GM12878 (cell line): ENCODE data around the gene RIMBP2. TPM values are rescaled to one million over a fixed set of nuclear protein-coding genes. Genes with fewer than 3 reads are reported as not detected.

Experiments used
- ATAC-seq: fragments of 200-7000 bp; cut with Tn5 transposase; 3 replicates; pipeline ENCODE4 v1.9.1; 2020; ENCODE audit warnings: mild to moderate bottlenecking, moderate library complexity
- BruUV-seq: library from RNA; stranded (reverse); fragments of 400-500 nt; replicated peaks from 2 replicates; lab custom pipeline; 2021; lab: Mats Ljungman, UMichigan
- CTCF ChIA-PET: fragments of 300-600 bp; sonication (Branson Sonifier 250); formaldehyde crosslinking; extraction: SDS; loops from one replicate; lab custom pipeline; 2021; ENCODE audit warnings: inconsistent platforms; lab: Yijun Ruan, JAX
- POLR2A ChIA-PET: fragments of 350-600 bp; formaldehyde crosslinking; extraction: SDS; loops from one replicate; lab custom pipeline; 2021; ENCODE audit warnings: inconsistent platforms; lab: Charles Lee
- RAD21 ChIA-PET: fragments of 300-600 bp; sonication (Branson Sonifier 250); formaldehyde crosslinking; loops from one replicate; lab custom pipeline; 2023; ENCODE audit warnings: antibody characterized with exemption; ENCODE audit not compliant: unreplicated experiment; lab: Charles Lee
- SMC1A ChIA-PET: fragments of 300-600 bp; sonication (Branson Sonifier 250); formaldehyde crosslinking; loops from one replicate; lab custom pipeline; 2023; ENCODE audit not compliant: unreplicated experiment, uncharacterized antibody; lab: Charles Lee
- DNase-seq: peaks from one replicate; pipeline ENCODE4 v3.0.0-alpha.2; 2011; ENCODE audit warnings: low read depth, low spot score
- FAIRE-seq: peaks from 3 replicates; lab custom pipeline; 2011; peaks lifted over from hg19 to GRCh38; lab: Jason Lieb, UNC
- H2AFZ ChIP-seq: 2 replicates; pipeline ENCODE4 v1.6.0; 2011; ENCODE audit warnings: low read depth, low read length, control low read depth; ENCODE audit not compliant: control insufficient read depth
- H3K27ac ChIP-seq: 2 replicates; pipeline ENCODE4 v1.5.1; 2011; ENCODE audit warnings: control low read depth; ENCODE audit not compliant: control insufficient read depth, insufficient read depth
- H3K27me3 ChIP-seq, 2 experiments: replicated peaks in 1 of 2; 2 replicates each; pipeline versions ENCODE4 v1.6.0 to v1.6.1; 2011; ENCODE audit warnings: low read length in 1 of 2; ENCODE audit not compliant: control insufficient read depth in 2 of 2, insufficient read depth in 2 of 2
- H3K36me3 ChIP-seq, 2 experiments: 2 replicates each; pipeline ENCODE4 v1.5.1; 2011; ENCODE audit warnings: low read length in 1 of 2; ENCODE audit not compliant: control insufficient read depth in 2 of 2, insufficient read depth in 2 of 2
- H3K4me1 ChIP-seq: 2 replicates; pipeline ENCODE4 v1.6.1; 2011; ENCODE audit warnings: mild to moderate bottlenecking, low read length, moderate library complexity, mixed read lengths; ENCODE audit not compliant: control insufficient read depth, insufficient read depth
- H3K4me2 ChIP-seq: 2 replicates; pipeline ENCODE4 v1.6.0; 2011; ENCODE audit warnings: control low read depth; ENCODE audit not compliant: control insufficient read depth, insufficient read depth
- H3K4me3 ChIP-seq: fragments of 200-600 bp; sonication (generic); 2 replicates; pipeline ENCODE4 v1.5.1; 2016
- H3K79me2 ChIP-seq: 2 replicates; pipeline ENCODE4 v1.6.0; 2011; ENCODE audit warnings: low read length; ENCODE audit not compliant: control insufficient read depth, insufficient read depth
- H3K9ac ChIP-seq: 2 replicates; pipeline ENCODE4 v1.8.0; 2011; ENCODE audit warnings: low read length, control low read depth, mixed read lengths; ENCODE audit not compliant: control insufficient read depth, insufficient read depth
- H3K9me3 ChIP-seq: replicated peaks from 3 replicates; pipeline ENCODE4 v1.5.1; 2011; ENCODE audit warnings: mild to moderate bottlenecking, low read length; ENCODE audit not compliant: control insufficient read depth, insufficient read depth
- H4K20me1 ChIP-seq: 2 replicates; pipeline ENCODE4 v1.6.0; 2011; ENCODE audit not compliant: control insufficient read depth, insufficient read depth
- BMI1 ChIP-seq: fragments of 450-650 bp; IDR thresholded peaks from 2 replicates; pipeline ENCODE4 v1.6.1; 2016; ENCODE audit warnings: mild to moderate bottlenecking, moderate library complexity, borderline replicate concordance
- CBX3 ChIP-seq: fragments of 200-600 bp; sonication (generic); IDR thresholded peaks from 2 replicates; pipeline ENCODE4 v1.6.1; 2016; ENCODE audit warnings: low read depth, borderline replicate concordance
- CREM ChIP-seq: IDR thresholded peaks from 2 replicates; pipeline ENCODE4 v1.6.1; 2014; ENCODE audit warnings: antibody characterized with exemption, low read depth
- FOXM1 ChIP-seq: IDR thresholded peaks from 2 replicates; pipeline ENCODE4 v1.6.1; 2012; ENCODE audit warnings: low read depth, mild to moderate bottlenecking, inconsistent platforms, low read length, moderate library complexity
- KLF5 ChIP-seq: fragments of 450-650 bp; IDR thresholded peaks from 2 replicates; pipeline ENCODE4 v1.6.1; 2014; ENCODE audit warnings: mild to moderate bottlenecking; ENCODE audit not compliant: partially characterized antibody
- LARP7 ChIP-seq: fragments of 450-650 bp; IDR thresholded peaks from 2 replicates; pipeline ENCODE4 v1.6.1; 2017; ENCODE audit warnings: mild to moderate bottlenecking
- MEF2B ChIP-seq: fragments of 450-650 bp; IDR thresholded peaks from 2 replicates; pipeline ENCODE4 v1.6.1; 2018; ENCODE audit warnings: mild to moderate bottlenecking, moderate library complexity; ENCODE audit not compliant: partially characterized antibody, poor library complexity, severe bottlenecking
- PAX5 ChIP-seq: IDR thresholded peaks from 2 replicates; pipeline ENCODE4 v1.6.1; 2011; ENCODE audit warnings: low read depth, low read length, borderline replicate concordance
- RBBP5 ChIP-seq: fragments of 200-600 bp; sonication (generic); conservative IDR thresholded peaks from 2 replicates; pipeline ENCODE4 v1.6.1; 2016
- RELA ChIP-seq: fragments of 450-650 bp; IDR thresholded peaks from 2 replicates; pipeline ENCODE4 v1.8.0; 2014; ENCODE audit warnings: borderline replicate concordance; ENCODE audit not compliant: partially characterized antibody
- SUPT20H ChIP-seq: IDR thresholded peaks from 2 replicates; pipeline ENCODE4 v1.6.1; 2011; ENCODE audit warnings: low read depth, mild to moderate bottlenecking, low read length, moderate library complexity, borderline replicate concordance; ENCODE audit not compliant: control insufficient read depth
- WRNIP1 ChIP-seq: IDR thresholded peaks from 2 replicates; pipeline ENCODE4 v1.6.1; 2011; ENCODE audit warnings: low read depth, low read length, improper control_type of control experiment, borderline replicate concordance
- WGBS: methylation state at CpG from one replicate; pipeline ENCODE4 v1.1.6; 2016; ENCODE audit warnings: low lambda C conversion rate; ENCODE audit not compliant: insufficient replicate concordance, insufficient coverage; ENCODE audit errors: missing lambda C conversion rate; 5-methylcytosine and 5-hydroxymethylcytosine counted together
- in situ Hi-C: fragments of 300-500 bp; cut with MboI; formaldehyde crosslinking; loops from 9 replicates; pipeline ENCODE4 v1.14.3; 2018; ENCODE audit warnings: mixed read lengths
- intact Hi-C: fragments of 100-400 bp; cut with micrococcal nuclease; formaldehyde crosslinking; loops from one replicate; pipeline ENCODE4 v1.14.2; 2022; ENCODE audit not compliant: unreplicated experiment
- polyA plus RNA-seq, 11 experiments: library from polyadenylated mRNA; depleted of rRNA in 4 of 11; unstranded in 6 of 11; stranded (reverse) in 5 of 11; fragments of >200 nt; fragmentation: Nextera tagmentation in 4 of 11; fragmentation: Illumina TruSeq in 1 of 11; extraction: Ambion mirVana in 4 of 11; extraction: Trizol in 1 of 11; gene quantifications; 1 replicate in 1 of 11; 2 replicates in 10 of 11; pipeline versions ENCODE4 v1.2.1 to v1.2.3, GENCODE V29; 2011 to 2016; ENCODE audit warnings: inconsistent platforms in 2 of 11, missing spikeins in 2 of 11, low read depth in 1 of 11
- total RNA-seq, 4 experiments: library from RNA; depleted of rRNA in 3 of 4; stranded (reverse); fragments of >200 nt in 3 of 4; fragmentation: Illumina TruSeq in 1 of 4; extraction: Trizol in 1 of 4; gene quantifications; 2 replicates each; pipeline versions ENCODE4 v1.2.1 to v1.2.3, GENCODE V29; 2013 to 2021
- TF ChIP-seq, protein P1 (sequence below): fragments of 450-650 bp; IDR thresholded peaks from 2 replicates; pipeline ENCODE4 v1.6.1; 2017; ENCODE audit warnings: mild to moderate bottlenecking, moderate library complexity

The RIMBP2 gene
- total and polyA plus RNA-seq, 10 of the 15 experiments (the other 5 are each of a cell fraction or from before 2014, with no cell fraction given): 0.04 to 2.9 (median 0.07) TPM; not detected in 1

- CTCF ChIA-PET: no interaction called here
- in situ Hi-C loops: no loop called here
Observed at GRCh38 chr12:130347588-130347987, 368.5 kb downstream of the RIMBP2 start.

More at GRCh38 chr12:130347588-130347987, 368.5 kb downstream of the RIMBP2 start:
- SMC1A ChIA-PET: no interaction called here
- H2AFZ ChIP-seq: no peak overlapping the region
- H3K27ac ChIP-seq: no peak overlapping the region
- no peaks in the 10 kb centered on the region for H4K20me1 ChIP-seq
- TF ChIP-seq LARP7: no peak
- no peak for TF ChIP-seq PAX5
- TF ChIP-seq CBX3: no peak
- no peak for TF ChIP-seq RELA
- TF ChIP-seq KLF5: no peak
- no peak for TF ChIP-seq MEF2B
- TF ChIP-seq, protein P1, sequence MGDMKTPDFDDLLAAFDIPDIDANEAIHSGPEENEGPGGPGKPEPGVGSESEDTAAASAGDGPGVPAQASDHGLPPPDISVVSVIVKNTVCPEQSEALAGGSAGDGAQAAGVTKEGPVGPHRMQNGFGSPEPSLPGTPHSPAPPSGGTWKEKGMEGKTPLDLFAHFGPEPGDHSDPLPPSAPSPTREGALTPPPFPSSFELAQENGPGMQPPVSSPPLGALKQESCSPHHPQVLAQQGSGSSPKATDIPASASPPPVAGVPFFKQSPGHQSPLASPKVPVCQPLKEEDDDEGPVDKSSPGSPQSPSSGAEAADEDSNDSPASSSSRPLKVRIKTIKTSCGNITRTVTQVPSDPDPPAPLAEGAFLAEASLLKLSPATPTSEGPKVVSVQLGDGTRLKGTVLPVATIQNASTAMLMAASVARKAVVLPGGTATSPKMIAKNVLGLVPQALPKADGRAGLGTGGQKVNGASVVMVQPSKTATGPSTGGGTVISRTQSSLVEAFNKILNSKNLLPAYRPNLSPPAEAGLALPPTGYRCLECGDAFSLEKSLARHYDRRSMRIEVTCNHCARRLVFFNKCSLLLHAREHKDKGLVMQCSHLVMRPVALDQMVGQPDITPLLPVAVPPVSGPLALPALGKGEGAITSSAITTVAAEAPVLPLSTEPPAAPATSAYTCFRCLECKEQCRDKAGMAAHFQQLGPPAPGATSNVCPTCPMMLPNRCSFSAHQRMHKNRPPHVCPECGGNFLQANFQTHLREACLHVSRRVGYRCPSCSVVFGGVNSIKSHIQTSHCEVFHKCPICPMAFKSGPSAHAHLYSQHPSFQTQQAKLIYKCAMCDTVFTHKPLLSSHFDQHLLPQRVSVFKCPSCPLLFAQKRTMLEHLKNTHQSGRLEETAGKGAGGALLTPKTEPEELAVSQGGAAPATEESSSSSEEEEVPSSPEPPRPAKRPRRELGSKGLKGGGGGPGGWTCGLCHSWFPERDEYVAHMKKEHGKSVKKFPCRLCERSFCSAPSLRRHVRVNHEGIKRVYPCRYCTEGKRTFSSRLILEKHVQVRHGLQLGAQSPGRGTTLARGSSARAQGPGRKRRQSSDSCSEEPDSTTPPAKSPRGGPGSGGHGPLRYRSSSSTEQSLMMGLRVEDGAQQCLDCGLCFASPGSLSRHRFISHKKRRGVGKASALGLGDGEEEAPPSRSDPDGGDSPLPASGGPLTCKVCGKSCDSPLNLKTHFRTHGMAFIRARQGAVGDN: no peak
- no peak for TF ChIP-seq SUPT20H
- no peak for TF ChIP-seq WRNIP1
- no peak for TF ChIP-seq RBBP5
- no peak for TF ChIP-seq CREM
- TF ChIP-seq FOXM1: no peak
- TF ChIP-seq BMI1: no peak
- ATAC-seq (no peak), FAIRE-seq (no peak), DNase-seq (no peak)
- H3K9me3 ChIP-seq: no peaks in the 10 kb centered on the region
- H3K27me3 ChIP-seq: no peaks in the 10 kb centered on the region
- no peaks in the 10 kb centered on the region for H3K79me2 ChIP-seq
- H3K36me3 ChIP-seq: no peaks in the 10 kb centered on the region
- POLR2A ChIA-PET: no interaction called here
- intact Hi-C loops: no loop called here
- no peak overlapping the region for H3K9ac ChIP-seq
- RAD21 ChIA-PET: no interaction called here
- BruUV-seq: no TSS peak
- H3K4me1 ChIP-seq: no peaks in the 10 kb centered on the region
- no peak overlapping the region for H3K4me3 ChIP-seq
- 44% methylated on average over 7 of the region's 7 CpGs for WGBS
- no peak overlapping the region for H3K4me2 ChIP-seq

Other genes starting within 250 kb of the RIMBP2 start
- gene STX2, start 123.0 kb upstream of the RIMBP2 start, total RNA-seq (2014; rRNA removed): 9.1 and 11.8 TPM in 2 replicates
- 13.4 and 14.5 TPM in 2 replicates for gene STX2, start 123.0 kb upstream of the RIMBP2 start, total RNA-seq (2014; rRNA removed; fragmentation: Illumina TruSeq; extraction: Trizol)
- 11.0 and 11.3 TPM in 2 replicates for gene STX2, start 123.0 kb upstream of the RIMBP2 start, total RNA-seq (2021)
- 22.2 and 27.3 TPM in 2 replicates for gene STX2, start 123.0 kb upstream of the RIMBP2 start, polyA plus RNA-seq (2011; rRNA removed)
- gene STX2, start 123.0 kb upstream of the RIMBP2 start, polyA plus RNA-seq (2014; fragmentation: Illumina TruSeq; extraction: Trizol): 15.4 and 18.7 TPM in 2 replicates
- gene STX2, start 123.0 kb upstream of the RIMBP2 start, polyA plus RNA-seq (2014; fragmentation: Nextera tagmentation; extraction: Ambion mirVana): 1 to 10 TPM; 6.0 to 7.8 TPM
- gene STX2, start 123.0 kb upstream of the RIMBP2 start, polyA plus RNA-seq (2014; rRNA removed): 12.1 and 16.2 TPM in 2 replicates
- 1 to 10 TPM; 6.6 to 6.9 TPM for gene STX2, start 123.0 kb upstream of the RIMBP2 start, polyA plus RNA-seq (2016; fragmentation: Nextera tagmentation; extraction: Ambion mirVana)
- 1,598 and 2,001 TPM in 2 replicates for gene RAN, start 155.8 kb upstream of the RIMBP2 start, total RNA-seq (2014; rRNA removed)
- 1,619 and 1,657 TPM in 2 replicates for gene RAN, start 155.8 kb upstream of the RIMBP2 start, total RNA-seq (2014; rRNA removed; fragmentation: Illumina TruSeq; extraction: Trizol)
- 1,882 and 1,927 TPM in 2 replicates for gene RAN, start 155.8 kb upstream of the RIMBP2 start, total RNA-seq (2021)
- 3,769 and 4,371 TPM in 2 replicates for gene RAN, start 155.8 kb upstream of the RIMBP2 start, polyA plus RNA-seq (2011; rRNA removed)
- 2,276 and 2,670 TPM in 2 replicates for gene RAN, start 155.8 kb upstream of the RIMBP2 start, polyA plus RNA-seq (2014; fragmentation: Illumina TruSeq; extraction: Trizol)
- gene RAN, start 155.8 kb upstream of the RIMBP2 start, polyA plus RNA-seq (2014; fragmentation: Nextera tagmentation; extraction: Ambion mirVana): 1,000 to 10,000 TPM; 3,131 to 3,633 TPM
- gene RAN, start 155.8 kb upstream of the RIMBP2 start, polyA plus RNA-seq (2014; rRNA removed): 2,435 and 2,587 TPM in 2 replicates
- 1,000 to 10,000 TPM; 3,103 to 3,142 TPM for gene RAN, start 155.8 kb upstream of the RIMBP2 start, polyA plus RNA-seq (2016; fragmentation: Nextera tagmentation; extraction: Ambion mirVana)
- gene ADGRD1, start 237.6 kb upstream of the RIMBP2 start, total RNA-seq (2014; rRNA removed): 2.0 and 2.1 TPM in 2 replicates
- 0.49 and 0.69 TPM in 2 replicates for gene ADGRD1, start 237.6 kb upstream of the RIMBP2 start, total RNA-seq (2014; rRNA removed; fragmentation: Illumina TruSeq; extraction: Trizol)
- 0.82 and 1.3 TPM in 2 replicates for gene ADGRD1, start 237.6 kb upstream of the RIMBP2 start, total RNA-seq (2021)
- gene ADGRD1, start 237.6 kb upstream of the RIMBP2 start, polyA plus RNA-seq (2011; rRNA removed): 9.0 and 12.7 TPM in 2 replicates
- gene ADGRD1, start 237.6 kb upstream of the RIMBP2 start, polyA plus RNA-seq (2014; fragmentation: Illumina TruSeq; extraction: Trizol): 0.11 and 0.21 TPM in 2 replicates
- under 1 TPM; 0.15 to 0.60 TPM for gene ADGRD1, start 237.6 kb upstream of the RIMBP2 start, polyA plus RNA-seq (2014; fragmentation: Nextera tagmentation; extraction: Ambion mirVana)
- 1.2 and 1.7 TPM in 2 replicates for gene ADGRD1, start 237.6 kb upstream of the RIMBP2 start, polyA plus RNA-seq (2014; rRNA removed)
- gene ADGRD1, start 237.6 kb upstream of the RIMBP2 start, polyA plus RNA-seq (2016; fragmentation: Nextera tagmentation; extraction: Ambion mirVana): 1 to 10 TPM; 1.7 to 1.9 TPM